Calu3 (cell line): ENCODE results near the gene SHC1. TPM values are rescaled to one million over a fixed set of nuclear protein-coding genes. Genes with fewer than 3 reads are reported as not detected.

Source experiments
- BruUV-seq: library from RNA; stranded (reverse); fragments of 400-500 nt; replicated peaks from 2 replicates; lab custom pipeline; 2021; lab: Mats Ljungman, UMichigan
- CTCF ChIA-PET: fragments of 300-600 bp; sonication (Branson Sonifier 250); formaldehyde crosslinking; loops from one replicate; lab custom pipeline; 2022; ENCODE audit warnings: antibody characterized with exemption; lab: Charles Lee
- DNase-seq: peaks from one replicate; pipeline ENCODE4 v3.0.0; 2022
- H3K27ac Mint-ChIP-seq: one replicate; pipeline ENCODE4 v1.8.0; 2022; ENCODE audit warnings: mixed read lengths; ENCODE audit not compliant: unreplicated experiment
- H3K27me3 Mint-ChIP-seq: one replicate; pipeline ENCODE4 v1.8.0; 2022; ENCODE audit warnings: mixed read lengths; ENCODE audit not compliant: unreplicated experiment
- H3K36me3 Mint-ChIP-seq: one replicate; pipeline ENCODE4 v1.8.0; 2022; ENCODE audit warnings: mild to moderate bottlenecking, moderate library complexity, mixed read lengths; ENCODE audit not compliant: insufficient read depth, unreplicated experiment
- H3K4me1 Mint-ChIP-seq: one replicate; pipeline ENCODE4 v1.8.0; 2022; ENCODE audit warnings: mild to moderate bottlenecking, low read depth, mixed read lengths; ENCODE audit not compliant: unreplicated experiment
- H3K4me3 Mint-ChIP-seq: one replicate; pipeline ENCODE4 v1.8.0; 2022; ENCODE audit warnings: mild to moderate bottlenecking, low read depth, moderate library complexity, mixed read lengths; ENCODE audit not compliant: unreplicated experiment
- H3K9me3 Mint-ChIP-seq: one replicate; pipeline ENCODE4 v1.8.0; 2022; ENCODE audit warnings: low read depth, mixed read lengths; ENCODE audit not compliant: unreplicated experiment
- CTCF ChIP-seq: fragments of 200-600 bp; IDR thresholded peaks from one replicate; pipeline ENCODE4 v1.8.0; 2022; ENCODE audit warnings: antibody characterized with exemption; ENCODE audit not compliant: unreplicated experiment
- intact Hi-C: fragments of 100-400 bp; cut with micrococcal nuclease; formaldehyde crosslinking; loops from one replicate; pipeline ENCODE4 v1.10.0; 2022; ENCODE audit not compliant: unreplicated experiment
- total RNA-seq: library from RNA; stranded (reverse); gene quantifications from 2 replicates; pipeline ENCODE4 v1.2.3, GENCODE V29; 2022

Gene SHC1
- total RNA-seq, 1 experiment from 2014 or later, result 77.5 TPM

- intact Hi-C loops, result no loop called here
- no peak overlapping the region for H3K4me3 Mint-ChIP-seq
- no peak for TF ChIP-seq CTCF
- CTCF ChIA-PET, result interaction anchor here (0.6 kb wide), 2 partner anchors 25 to 32 kb away, joined by 3 to 6 read pairs; no protein-coding TSS in a partner anchor
- peaks cover 44% of the 10 kb centered on the region for H3K4me1 Mint-ChIP-seq
- H3K27ac Mint-ChIP-seq, result no peak overlapping the region
- DNase-seq, result no peak
- BruUV-seq, result no TSS peak
- no peaks in the 10 kb centered on the region for H3K27me3 Mint-ChIP-seq
- no peaks in the 10 kb centered on the region for H3K9me3 Mint-ChIP-seq
- H3K36me3 Mint-ChIP-seq, result peaks cover 14% of the 10 kb centered on the region
These were observed 29.1 kb downstream of the SHC1 start for GRCh38 chr1:154941333-154942013.

- no peak overlapping the region for H3K27ac Mint-ChIP-seq
- no peaks in the 10 kb centered on the region for H3K27me3 Mint-ChIP-seq
- BruUV-seq, result no TSS peak
These were observed 29.8 kb downstream of the SHC1 start for GRCh38 chr1:154940651-154941194.

DNA sequence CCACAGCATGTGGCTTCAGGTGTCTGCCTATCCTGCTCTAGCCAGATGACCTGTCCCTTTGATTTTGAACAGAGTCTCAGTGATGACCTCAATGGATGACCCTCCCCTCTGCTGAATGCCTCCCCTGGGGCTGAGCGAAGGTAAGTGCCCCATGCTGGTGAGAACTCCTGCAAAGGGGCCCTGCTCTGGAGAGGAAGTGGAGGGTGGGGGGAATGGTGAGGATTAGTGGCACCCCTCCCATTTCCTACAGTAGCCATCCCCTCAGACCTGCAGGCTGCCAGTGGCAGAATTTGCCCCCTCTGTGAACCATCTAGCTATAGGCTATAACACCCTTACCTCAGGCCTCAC lies 30.4 kb downstream of the SHC1 start:
- CTCF ChIA-PET, result interaction anchor here (0.5 kb wide), 1 partner anchor 104 kb away, joined by 3 read pairs; no protein-coding TSS in a partner anchor
- Mint-ChIP-seq H3K27me3 (no peaks in the 10 kb centered on the region), H3K9me3 (no peaks in the 10 kb centered on the region), H3K4me3 (no peak overlapping the region), H3K4me1 (peaks cover 49% of the 10 kb centered on the region), H3K27ac (no peak overlapping the region), H3K36me3 (peaks cover 22% of the 10 kb centered on the region)
- no peak for DNase-seq
- intact Hi-C loops, result no loop called here
- no TSS peak for BruUV-seq
- no peak for TF ChIP-seq CTCF

More at GRCh38 chr1:154940651-154941194, 29.8 kb downstream of the SHC1 start:
- no peak for DNase-seq
- H3K9me3 Mint-ChIP-seq, result no peaks in the 10 kb centered on the region
- H3K36me3 Mint-ChIP-seq, result peaks cover 21% of the 10 kb centered on the region
- peaks cover 49% of the 10 kb centered on the region for H3K4me1 Mint-ChIP-seq
- TF ChIP-seq CTCF, result no peak
- H3K4me3 Mint-ChIP-seq, result no peak overlapping the region
- CTCF ChIA-PET, result interaction anchor here (0.5 to 0.6 kb wide), 2 partner anchors 33 to 104 kb away, joined by 3 to 6 read pairs; no protein-coding TSS in a partner anchor
- intact Hi-C loops, result no loop called here

DNA sequence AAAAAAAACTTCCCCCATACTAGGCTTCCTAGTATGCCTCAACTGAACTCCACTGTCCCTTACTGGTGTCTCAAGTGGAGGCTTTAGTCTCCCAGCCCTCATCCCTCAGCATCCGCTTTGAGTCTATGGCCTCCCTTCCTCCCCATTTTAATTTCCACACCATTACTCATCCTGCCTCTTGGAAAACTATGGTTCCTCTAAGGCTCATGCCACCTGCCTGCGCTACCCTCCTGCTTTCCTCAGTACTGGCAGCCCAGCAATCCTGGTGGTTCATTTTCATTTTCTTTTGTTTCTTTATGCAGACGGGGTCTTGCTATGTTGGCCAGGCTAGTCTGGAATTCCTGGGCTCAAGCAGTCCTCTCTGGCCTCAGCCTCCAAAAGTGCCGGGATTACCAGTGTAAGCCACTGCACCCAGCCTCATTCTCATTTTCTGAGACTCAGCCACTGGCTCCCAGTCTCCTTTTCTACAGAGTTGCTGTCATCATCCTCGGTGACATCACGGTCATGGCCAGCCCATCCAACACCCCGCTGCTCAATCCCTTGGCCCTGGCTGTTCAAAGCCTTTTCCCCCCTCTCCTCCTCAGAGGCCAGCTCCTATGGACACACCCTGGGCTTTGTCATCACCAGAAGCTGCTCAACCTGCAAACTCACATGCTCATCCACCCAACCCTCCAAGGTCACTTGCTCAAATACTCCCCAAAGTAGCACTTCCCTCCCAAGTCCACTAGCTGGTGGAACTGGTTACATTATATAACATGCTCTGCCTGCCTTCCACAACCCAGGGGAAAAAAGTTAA lies 31.7 kb downstream of the SHC1 start:
- DNase-seq, result no peak
- intact Hi-C loops, result loop anchor here (10.0 kb wide), 1 partner anchor 174 kb away; no protein-coding TSS in a partner anchor
- no peaks in the 10 kb centered on the region for H3K27me3 Mint-ChIP-seq
- peaks cover 22% of the 10 kb centered on the region for H3K36me3 Mint-ChIP-seq
- H3K4me3 Mint-ChIP-seq, result peak overlapping the region; percentile 95
- BruUV-seq, result no TSS peak
- TF ChIP-seq CTCF, result no peak
- no peaks in the 10 kb centered on the region for H3K9me3 Mint-ChIP-seq
- CTCF ChIA-PET, result no interaction called here
- peaks cover 47% of the 10 kb centered on the region for H3K4me1 Mint-ChIP-seq
- H3K27ac Mint-ChIP-seq, result peak overlapping the region; percentile 99
